GM18873 (cell line): ENCODE results near the gene FRMD4A.

Source experiments
- ATAC-seq: cut with Tn5 transposase; IDR thresholded peaks from one replicate; pipeline ENCODE4 v1.9.1; 2021; ENCODE audit warnings: mild to moderate bottlenecking, moderate library complexity, moderate number of reproducible peaks; ENCODE audit not compliant: unreplicated experiment, low FRiP score

Gene FRMD4A

DNA sequence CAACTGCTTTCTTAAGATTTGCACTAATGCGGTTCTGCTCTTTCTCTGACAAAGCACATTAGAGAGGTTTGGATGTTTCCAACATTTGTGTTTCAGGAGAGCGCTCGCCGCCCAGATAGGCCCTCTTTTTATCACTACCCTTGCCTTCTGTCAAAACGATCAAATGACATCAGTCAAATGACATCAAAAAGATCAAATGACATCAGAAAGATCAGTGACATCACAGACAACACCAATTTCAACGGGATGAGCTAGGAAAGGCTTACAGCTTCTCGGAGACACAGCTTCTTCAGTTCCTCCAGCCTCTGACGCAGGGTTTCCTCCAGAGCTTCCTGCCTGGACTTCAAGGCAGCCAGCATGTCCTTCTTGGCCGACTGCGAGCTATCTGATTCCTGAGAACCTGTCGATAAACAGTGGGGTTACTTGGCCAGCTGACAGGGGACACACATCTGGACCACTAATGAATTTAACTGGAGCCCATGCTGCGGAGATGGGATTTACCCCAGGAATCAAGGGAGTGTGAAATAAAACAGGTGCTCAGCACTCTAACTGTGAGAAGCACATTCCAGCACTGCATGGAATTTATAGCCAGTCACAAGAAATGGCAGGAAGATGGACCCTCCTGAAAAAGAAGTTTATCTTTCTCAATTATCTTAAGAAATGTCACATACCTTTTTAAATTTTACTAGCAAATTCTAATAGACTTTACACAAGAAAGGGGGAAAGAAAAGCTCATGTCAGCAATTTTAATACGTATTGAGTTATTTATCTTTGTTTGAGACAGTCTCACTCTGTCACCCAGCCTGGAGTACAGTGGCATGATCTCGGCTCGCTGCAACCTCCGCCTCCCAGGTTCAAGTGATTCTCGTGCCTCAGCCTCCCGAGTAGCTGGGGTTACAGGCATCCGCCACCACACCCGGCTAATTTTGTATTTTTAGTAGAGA lies 655.8 kb downstream of the FRMD4A start:
- no peak for ATAC-seq

DNA sequence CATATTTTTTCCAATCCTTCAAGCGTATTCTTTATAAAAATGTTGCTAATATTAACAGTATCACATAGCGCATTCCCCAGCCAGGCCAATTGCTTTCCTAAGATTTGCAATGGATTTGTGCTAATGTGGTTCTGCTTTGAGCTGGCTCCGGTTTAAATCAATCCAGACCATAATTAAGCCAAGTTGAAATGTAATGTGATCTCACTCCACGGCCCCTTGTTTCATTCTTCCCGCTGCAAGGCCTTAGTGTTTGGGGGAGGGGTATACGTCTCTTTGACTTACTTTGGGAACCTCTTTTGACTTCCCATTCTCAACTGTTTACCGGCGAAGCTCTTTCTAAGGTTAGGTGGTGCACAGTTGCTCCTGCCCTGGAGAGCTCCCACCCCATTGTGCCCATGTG lies 657.6 kb downstream of the FRMD4A start:
- no peak for ATAC-seq

DNA sequence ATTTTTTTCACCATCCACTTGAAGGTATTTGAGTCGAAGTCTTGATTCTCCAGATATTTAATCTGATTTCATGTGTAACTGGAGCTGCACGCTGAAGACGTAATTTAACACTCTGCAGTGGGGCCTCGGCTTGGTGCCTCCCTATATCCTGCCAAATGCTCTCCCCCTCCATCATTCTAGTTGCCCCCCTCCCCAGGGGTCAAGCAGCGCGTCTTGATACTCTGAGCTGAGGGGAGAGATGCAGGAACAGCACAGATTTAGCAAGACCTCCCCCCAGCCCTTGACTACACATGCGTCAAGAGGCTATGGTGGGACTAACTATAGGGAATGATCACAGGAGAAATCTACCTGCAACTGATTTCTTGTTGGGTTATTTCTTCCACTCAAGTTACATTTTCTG lies 658.2 kb downstream of the FRMD4A start:
- ATAC-seq: no peak

DNA sequence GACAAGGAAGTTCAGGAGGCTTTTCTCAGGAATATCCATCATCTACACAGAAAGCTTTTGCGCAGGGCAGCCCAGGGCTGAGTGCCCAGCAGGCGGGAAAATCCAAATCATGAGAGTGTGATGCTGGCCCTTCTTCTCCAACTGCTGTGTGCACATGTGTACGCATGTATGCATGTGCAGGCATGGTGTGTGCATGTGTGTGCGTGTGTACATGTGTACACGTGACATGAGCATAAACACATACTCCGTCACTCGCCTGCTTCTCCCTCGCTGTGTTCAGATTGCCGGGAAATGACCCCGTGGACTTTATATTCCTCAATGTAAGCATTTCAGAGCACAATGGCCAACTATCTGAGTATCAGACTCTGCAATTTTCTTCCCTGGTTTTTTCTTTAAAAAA lies 658.8 kb downstream of the FRMD4A start:
- no peak for ATAC-seq

DNA sequence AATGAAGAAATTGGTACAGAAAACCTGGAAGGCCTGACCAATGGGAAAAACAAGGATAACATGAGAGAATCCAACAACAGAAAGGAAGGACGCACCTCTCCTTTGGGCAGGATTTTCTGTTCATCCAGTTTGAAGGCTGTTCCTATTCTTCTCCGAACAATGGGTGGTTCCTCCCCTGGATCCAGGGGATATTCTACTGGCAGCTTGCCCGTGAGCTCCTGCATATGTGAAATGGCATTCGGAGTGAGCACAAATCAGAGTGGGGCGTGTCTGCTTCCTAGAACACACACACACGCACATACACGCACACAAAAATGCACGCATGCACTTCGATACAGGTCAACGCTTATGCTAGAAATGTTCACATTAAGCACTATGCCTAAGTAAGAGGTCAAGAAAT lies 660.4 kb downstream of the FRMD4A start:
- no peak for ATAC-seq

DNA sequence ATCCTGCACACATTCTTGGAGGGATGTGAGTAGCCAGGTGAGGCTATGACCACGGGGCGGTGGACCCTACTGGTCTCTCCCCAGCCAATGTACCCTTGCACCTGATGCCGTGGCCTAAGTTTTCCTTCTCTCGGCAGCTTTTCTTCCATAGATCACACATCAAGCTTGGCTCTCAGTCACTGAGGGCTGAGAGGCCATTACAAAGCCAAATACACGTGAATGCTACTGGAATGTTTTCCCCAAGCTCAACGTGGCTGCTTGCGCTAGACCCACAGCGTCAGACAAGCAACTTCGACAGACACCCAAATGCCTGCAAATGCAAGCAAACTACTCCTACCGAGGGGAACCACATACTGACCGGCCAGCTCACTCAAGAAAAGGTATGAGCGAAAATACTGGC lies 660.8 kb downstream of the FRMD4A start:
- no peak for ATAC-seq

DNA sequence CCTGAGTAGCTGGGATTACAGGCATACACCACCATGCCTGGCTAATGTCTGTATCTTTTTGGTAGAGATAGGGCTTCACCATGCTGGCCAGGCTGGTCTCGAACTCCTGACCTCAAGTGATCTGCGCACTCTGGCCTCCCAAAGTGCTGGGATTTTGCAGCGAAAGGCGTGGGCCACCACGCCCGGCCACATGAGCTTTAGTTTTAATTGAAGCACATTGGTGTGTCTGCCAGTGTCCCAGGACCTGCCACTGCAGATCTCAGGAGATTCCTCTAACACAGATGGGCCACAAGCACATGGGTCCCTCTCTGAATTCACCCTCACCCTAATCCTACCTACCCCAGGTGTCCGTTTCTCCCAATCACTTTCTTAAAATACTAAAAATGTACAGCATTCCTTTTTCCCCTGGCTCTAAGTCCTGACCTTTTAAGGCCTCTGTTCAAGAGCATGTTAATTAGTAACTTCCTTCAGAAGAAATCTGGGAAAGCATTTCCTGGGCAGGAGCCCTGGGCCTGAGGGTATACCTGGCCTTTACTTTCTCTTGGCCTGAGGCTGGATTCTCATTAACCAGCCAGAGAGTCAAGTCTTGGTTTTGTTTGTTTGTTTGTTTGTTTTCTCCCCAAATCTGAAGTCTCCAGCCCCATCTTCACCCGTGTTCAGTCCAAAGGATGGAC lies 661.4 kb downstream of the FRMD4A start:
- no peak for ATAC-seq

DNA sequence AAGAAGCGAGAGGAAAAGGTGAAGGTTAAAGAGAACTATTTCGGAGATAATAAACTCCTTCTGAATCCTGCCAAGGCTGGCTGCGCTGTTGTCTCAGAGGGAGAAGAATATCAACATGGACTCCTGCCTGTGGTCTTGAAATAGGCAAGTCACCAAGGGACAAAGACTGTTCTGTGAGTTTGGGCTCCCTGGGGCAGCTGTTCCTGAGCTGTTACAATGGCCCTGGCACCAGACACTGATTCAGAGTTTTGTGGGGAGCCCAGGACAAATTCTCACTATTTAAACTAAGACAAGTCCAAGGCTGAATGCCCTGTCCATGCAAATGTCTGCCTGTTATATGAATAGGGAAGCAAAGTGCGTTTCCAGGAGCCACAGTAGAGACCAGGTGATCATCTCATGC lies 662.6 kb downstream of the FRMD4A start:
- ATAC-seq: no peak

DNA sequence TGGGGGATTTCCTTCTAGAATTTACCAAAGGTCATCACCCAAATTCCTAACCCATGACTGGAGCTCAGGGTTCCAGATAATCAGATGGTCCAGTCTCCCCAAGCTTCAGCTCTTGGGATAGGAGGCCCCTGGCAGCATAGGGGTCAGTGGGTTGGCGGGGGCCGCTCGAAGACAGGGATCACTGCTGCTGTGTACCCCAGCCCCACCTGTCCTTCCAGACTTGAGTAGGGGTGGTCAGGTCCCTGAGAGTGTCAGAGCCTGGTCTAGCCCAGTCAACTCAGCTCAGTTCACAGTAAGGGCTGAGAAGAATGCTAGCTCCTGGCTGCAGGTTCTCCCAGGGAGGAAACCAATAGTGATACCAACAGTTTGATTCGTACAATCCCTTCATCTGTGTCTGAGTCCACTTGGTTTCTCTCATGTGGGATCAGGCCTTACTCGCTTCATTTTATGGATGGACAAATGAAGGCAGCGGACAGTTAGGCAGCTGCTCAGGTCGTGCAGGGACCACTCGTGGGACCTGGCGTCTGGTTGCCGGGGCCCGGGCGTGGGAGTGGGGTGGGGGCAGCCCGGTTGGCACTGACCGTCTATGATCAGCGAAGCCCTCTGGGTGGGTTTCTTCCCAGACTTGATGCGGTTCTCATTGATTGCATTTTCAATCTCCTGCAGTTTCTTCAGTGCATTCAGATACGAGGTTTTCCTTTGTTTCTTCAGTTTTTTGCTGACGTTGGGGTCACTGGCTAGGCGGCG lies 665.0 kb downstream of the FRMD4A start:
- no peak for ATAC-seq

DNA sequence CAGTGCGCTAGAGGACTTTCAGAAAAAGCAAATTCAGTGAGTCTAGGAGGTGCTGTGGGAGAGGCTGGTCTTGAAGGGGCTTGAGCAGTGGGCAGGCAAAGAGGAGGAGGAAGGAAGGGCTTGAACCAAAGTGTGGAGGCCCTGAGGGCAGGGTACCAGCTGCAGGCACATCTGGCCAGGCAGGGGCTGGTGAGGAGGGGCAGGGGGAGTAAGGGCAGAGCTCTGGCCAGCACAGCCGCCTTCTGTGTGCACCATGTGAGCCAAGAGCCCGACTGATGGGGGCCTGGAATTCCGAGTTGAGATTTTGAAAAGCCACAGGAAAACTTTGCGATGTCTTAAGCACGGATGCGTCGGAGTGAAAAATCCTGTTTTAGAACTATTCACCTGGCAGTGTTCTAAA lies 669.5 kb downstream of the FRMD4A start:
- no peak for ATAC-seq

DNA sequence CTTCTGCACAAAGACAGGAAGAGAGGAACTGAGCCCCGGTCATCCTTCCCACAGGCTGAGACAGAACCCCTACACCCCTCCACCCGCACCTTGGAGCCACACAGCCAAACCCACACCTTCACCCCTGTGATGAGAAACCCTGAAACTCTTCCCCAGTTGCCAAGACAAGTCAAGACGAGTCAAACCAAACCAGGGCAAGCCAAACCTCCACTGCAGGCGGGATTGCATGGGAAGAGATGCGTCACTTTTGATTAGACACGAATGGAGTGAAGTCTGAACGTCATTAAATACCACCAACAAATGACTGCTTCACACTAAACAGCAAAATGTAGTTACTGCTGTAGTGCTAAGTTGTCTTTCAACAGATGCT lies 670.2 kb downstream of the FRMD4A start:
- ATAC-seq: no peak

DNA sequence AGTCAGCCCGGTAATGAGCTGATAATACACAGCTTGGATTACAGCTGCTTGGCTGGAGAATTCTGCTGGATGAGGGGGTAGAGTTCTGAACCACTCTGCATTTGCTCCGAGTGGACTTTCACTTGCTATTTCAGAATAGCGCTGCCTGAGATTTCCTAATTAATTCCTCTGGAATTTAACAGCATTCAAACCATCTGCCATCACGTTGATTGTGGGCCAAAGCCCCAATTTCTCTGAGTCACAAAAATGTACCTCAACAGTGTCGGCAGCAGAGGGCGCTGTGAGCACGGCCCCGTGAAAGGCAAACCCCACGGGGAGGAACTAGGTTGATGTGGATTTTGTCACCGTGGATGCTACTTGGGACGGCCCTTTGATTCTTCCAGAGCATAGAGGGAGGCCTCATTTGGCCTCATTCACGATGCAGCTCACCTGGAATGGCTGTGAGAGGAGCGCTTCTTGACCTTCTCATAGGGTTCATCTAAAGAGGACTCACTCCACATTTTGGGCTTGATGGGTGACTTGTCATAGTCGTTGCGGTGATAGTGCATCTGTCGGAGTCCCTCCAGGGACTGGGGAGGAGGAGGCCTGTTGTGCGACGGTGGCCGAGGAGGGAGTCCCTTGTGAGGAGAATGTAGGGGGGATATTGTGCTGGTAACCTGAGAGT lies 670.7 kb downstream of the FRMD4A start:
- no peak for ATAC-seq

DNA sequence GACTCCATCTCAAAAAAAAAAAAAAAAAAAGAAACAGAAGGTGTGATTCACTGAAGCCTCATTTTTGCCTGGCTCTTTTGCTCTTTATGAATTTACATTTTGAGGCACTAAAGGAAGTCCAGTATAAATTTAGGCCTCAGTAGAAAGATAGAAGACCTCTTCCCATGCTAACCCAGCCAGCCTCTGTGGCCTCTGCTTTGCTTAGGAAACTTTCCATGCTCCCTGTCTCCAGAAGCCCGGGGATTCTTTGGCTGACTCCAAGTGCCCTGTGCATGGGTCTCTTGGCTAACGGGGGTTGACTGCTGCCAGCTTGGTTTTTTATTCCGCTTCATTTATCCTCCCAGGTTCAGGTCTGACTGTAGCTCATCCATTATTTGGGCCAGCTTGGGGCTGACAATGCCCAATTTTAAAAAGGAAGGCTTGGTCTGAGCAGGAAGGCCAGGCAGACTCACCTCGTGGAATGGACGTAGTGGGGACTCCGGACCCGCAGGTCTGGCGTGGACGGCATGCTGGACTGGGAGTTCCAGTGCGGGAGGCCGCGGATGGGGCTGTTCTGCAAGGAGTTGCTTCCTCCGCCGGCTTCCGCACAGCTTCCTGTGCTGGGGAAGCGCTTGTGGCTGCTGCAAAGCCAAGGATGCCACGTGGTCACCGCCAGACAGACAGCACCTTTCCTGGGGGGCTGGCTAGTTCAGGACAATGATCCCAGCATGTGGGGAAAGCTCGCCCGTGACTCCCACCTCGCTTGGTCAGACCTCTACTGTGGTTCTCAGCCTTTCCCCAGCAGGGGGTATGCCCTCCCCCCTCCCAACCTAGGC lies 671.6 kb downstream of the FRMD4A start:
- ATAC-seq: no peak

DNA sequence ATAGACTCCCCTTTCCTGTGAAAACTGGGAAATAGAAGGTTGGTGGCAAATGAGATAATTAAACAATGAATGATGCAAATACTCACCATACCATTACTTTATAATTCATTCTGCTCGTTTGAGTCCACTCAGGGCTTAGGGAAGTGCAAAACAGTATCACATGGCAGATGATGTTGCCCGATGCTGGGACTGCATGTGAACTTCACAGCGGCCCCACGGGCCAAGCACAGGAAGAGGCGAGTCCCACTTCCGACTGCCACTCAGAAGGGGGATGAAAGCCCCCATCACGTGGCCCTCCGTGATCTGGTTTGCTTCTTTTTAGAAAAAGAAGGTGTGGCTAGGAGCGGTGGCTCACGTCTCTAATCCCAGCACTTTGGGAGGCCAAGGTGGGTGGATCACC lies 672.5 kb downstream of the FRMD4A start:
- ATAC-seq: no peak

DNA sequence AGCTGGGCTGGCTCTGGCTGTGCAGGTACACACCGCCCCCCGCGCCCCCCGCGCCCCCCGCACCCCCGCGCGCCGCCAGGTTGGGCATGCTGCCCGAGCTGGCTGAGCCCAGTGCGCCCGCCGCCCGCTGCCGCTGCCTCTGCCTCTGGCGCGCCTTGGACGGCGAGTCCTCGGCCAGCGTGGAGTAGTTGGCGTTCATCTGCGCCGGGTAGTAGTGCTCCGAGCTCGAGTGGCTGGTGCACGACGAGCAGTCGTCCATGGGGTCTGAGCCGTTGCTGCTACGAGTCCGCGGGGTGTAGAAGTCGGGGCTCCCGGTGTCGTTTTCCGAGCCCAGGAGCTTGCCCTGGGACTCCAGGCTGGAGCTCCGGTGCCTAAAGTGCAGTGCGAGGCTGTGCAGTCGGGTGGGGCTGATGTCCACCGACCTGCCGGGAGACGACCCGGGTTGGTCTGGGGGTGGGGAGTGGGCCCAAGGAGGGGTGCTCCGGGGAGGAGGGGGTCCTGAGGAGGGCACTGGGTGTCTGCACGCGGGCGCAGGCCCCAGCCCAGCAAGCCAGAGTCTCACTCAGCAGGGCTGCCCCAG lies 673.5 kb downstream of the FRMD4A start:
- ATAC-seq: no peak

DNA sequence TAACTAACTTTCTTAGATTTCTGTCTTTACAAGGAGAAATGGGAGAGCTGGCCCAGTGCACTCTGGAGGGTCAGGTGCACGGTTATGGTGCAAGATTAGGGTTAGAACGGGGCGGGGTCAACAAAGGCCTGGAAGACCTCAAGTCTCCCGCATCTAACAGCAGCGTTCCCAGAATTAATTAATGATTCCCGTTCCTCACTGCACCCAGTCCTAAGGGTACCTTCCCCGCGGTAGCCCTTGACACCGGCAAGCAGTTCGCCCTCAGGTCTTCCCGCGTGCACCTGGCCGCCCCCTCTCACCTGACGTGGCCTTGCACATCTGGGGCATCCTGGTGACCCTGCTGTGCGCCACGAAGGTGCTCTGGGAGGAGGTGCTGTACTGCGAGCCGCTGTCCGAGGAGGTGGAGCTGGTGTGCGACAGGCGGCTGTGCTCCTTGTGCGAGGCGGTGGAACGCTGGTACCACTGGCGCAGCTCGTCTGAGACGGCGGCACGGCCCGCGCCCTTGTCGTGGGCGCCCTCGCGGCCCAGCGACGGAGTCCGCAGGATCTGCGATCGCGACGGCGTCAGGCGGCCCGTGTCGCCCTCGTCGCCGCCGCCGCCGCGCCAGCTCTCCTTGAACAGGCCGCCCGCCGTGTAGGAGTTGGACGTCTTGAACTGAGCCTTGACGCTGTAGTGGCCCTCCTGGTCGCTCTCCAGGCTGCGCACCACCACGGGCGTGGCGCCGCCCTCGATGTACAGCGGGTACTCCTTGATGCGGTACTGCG lies 674.2 kb downstream of the FRMD4A start:
- ATAC-seq: no peak

DNA sequence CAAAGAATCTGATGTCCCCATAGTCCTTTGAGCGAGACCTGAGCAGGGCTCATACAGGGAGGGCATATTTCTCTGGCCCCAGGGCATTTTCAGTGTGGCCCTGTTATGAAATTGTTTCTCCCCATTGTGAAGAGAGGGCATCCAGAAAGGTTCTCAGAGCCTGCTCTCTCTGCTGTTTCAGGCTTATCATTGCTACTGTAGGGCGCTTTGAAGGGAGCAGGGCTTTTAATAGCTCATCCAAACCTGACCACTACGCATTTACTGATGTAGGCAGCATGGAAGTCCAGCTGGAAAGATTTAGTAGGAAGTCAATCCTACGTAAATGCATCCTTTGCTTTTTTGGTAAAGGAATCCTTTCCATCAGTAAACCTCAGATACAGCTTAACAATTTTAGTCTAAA lies 675.9 kb downstream of the FRMD4A start:
- no peak for ATAC-seq

DNA sequence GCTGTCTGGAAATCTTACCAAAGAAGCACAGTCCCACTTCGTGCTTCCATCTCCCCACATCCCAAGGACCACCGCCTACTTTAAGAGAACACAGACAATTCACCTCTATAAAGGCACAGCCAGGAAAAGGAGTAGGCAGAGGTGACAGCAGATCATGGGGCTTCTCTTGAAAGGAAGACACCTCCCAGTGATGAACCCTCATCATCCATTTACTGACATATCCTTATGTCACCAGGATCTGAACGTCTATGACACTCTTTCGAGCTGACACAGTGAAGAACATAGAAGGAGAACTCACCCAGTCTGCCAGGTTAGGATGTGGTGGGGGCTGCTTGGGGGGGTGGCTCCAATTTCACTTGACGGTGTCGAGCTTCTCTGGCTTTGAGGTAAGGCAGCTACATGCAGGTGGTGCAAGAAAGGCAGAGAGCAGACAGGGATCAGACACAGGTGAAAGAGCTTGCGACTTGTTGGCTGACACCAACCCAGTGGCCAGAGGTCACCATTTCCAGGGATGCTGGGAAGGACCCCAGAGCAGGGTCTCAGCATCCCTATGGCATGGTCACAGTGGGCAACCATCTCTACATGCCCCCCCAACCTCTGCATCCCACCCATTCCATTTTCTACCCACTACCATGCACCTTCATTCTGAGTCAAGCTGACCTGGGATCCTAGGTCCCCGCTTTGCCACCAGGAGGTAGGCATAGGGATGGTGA lies 676.5 kb downstream of the FRMD4A start:
- no peak for ATAC-seq
